ENCODE results near the gene SRP9. TPM values are rescaled to one million over a fixed set of nuclear protein-coding genes. Genes with fewer than 3 reads are reported as not detected.
A peak's percentile ranks its signal among the peaks of the same experiment; 100 is the strongest.
"Not testable (repeated sequence)": the region's sequence is repeated elsewhere in the genome, so short reads cannot be mapped to it uniquely, and the experiment has no call there.

SRP9 gene
- total RNA-seq, 4 donors from 2014 or later, result 115 to 229 (median 175) TPM

- peaks cover 0 to 4% (median 0%) of the 10 kb centered on the region in 3 donors for H3K36me3 ChIP-seq
- no peaks in the 10 kb centered on the region for H3K9me3 ChIP-seq
- no peak for DNase-seq
- H3K27ac ChIP-seq, result peak overlapping the region; percentile 86 to 96 (median 96)
- no peaks in the 10 kb centered on the region for H3K27me3 ChIP-seq
- peaks cover 61 to 83% (median 65%) of the 10 kb centered on the region in 3 donors for H3K4me1 ChIP-seq
- TF ChIP-seq, protein P1, sequence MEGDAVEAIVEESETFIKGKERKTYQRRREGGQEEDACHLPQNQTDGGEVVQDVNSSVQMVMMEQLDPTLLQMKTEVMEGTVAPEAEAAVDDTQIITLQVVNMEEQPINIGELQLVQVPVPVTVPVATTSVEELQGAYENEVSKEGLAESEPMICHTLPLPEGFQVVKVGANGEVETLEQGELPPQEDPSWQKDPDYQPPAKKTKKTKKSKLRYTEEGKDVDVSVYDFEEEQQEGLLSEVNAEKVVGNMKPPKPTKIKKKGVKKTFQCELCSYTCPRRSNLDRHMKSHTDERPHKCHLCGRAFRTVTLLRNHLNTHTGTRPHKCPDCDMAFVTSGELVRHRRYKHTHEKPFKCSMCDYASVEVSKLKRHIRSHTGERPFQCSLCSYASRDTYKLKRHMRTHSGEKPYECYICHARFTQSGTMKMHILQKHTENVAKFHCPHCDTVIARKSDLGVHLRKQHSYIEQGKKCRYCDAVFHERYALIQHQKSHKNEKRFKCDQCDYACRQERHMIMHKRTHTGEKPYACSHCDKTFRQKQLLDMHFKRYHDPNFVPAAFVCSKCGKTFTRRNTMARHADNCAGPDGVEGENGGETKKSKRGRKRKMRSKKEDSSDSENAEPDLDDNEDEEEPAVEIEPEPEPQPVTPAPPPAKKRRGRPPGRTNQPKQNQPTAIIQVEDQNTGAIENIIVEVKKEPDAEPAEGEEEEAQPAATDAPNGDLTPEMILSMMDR (IDR thresholded peaks at IDR 0.05), result no peak
- WGBS, 2 donors, result 53 to 63% methylated on average over 5 to 7 of the region's 8 CpGs
- intact Hi-C loops (cut with DNase I), result no loop called here
- H3K4me3 ChIP-seq, result peak overlapping the region in 2 of 4 donors; percentile 73 to 94
Observed at GRCh38 chr1:225812488-225813213, 35.0 kb downstream of the SRP9 start.

DNA sequence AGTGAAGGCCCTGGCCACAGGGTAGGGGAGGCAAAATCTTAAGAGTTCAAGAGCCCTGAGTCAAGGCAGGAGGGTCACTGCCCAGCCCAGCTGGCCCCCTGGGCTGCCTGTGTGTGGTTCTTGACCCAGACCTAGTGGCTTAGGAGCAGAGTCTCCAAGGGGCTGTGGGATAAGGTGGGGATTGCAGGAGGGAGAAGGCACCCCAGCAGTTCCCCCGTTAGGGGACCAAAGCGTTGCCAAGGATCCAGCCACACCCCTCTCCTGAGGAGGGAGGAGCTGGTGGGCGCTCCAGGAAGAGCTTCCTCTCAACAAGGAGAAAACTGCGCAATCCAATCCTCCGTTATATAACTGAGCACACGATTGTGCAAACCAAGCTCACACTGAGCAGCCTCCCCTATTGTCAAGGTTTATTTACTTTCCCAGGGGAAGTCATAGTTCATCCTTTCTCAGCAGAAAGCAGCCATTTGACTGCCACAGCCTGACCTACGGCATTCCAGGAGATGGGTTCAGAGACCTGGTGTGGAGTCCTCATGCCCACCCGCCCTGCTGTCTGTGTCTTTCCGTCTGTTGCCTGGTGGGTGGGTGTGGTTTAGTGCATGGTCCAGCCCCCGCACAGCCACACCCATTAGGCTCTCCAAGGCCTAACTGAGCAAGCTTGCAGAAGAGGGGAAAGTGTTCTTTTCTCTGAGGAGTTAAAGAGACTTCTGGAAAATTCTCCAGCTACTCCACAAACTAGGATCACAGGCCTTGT lies 35.8 kb downstream of the SRP9 start:
- peak in 1 of 4 donors; percentile 35 for TF ChIP-seq POLR2A (IDR thresholded peaks at IDR 0.05)
- TF ChIP-seq, protein P1 (IDR thresholded peaks at IDR 0.05), result no peak
- Histone ChIP-seq H3K4me3 (peak overlapping the region in 2 of 4 donors; percentile 14 to 42), H3K9me3 (no peaks in the 10 kb centered on the region), H3K27me3 (no peaks in the 10 kb centered on the region), H3K27ac (peak overlapping the region; percentile 86 to 96 (median 96)), H3K4me1 (peaks cover 69 to 91% (median 72%) of the 10 kb centered on the region in 3 donors), H3K36me3 (peaks cover 0 to 4% (median 0%) of the 10 kb centered on the region in 3 donors)
- intact Hi-C loops (cut with DNase I), result no loop called here
- WGBS, 2 donors, result 7 to 31% methylated on average over 5 to 9 of the region's 10 CpGs
- no peak for DNase-seq

DNA sequence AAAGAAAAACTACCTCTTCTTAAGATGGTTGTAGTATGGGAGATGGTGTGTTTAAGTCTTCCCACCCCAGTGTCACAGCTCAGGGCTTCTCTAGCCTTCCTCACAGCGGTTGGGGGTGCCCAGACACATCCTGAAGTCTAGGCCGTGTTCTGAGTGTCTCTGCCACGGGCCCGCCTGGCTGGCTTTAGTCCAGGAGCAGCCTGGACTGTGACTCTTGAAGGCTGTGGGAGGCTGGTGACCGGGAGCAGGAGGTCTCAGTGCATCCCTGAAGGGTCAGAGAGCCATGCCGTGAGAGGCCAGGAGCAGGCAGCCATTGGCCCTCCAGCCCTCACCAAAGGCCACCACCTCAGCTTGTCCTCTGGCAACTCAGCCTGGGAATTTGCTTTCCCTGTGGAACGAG lies 36.8 kb downstream of the SRP9 start:
- peaks cover 0 to 4% (median 0%) of the 10 kb centered on the region in 3 donors for H3K36me3 ChIP-seq
- no peaks in the 10 kb centered on the region for H3K27me3 ChIP-seq
- TF ChIP-seq POLR2A (IDR thresholded peaks at IDR 0.05), result no peak
- TF ChIP-seq, protein P1 (IDR thresholded peaks at IDR 0.05), result no peak
- intact Hi-C loops (cut with DNase I), result no loop called here
- H3K4me3 ChIP-seq, result no peak overlapping the region
- H3K27ac ChIP-seq, result peak overlapping the region; percentile 86 to 96 (median 96)
- 54 to 67% methylated on average over 3 to 5 of the region's 7 CpGs for WGBS, 2 donors
- peaks cover 71 to 94% (median 78%) of the 10 kb centered on the region in 3 donors for H3K4me1 ChIP-seq
- no peaks in the 10 kb centered on the region for H3K9me3 ChIP-seq
- no peak for DNase-seq

DNA sequence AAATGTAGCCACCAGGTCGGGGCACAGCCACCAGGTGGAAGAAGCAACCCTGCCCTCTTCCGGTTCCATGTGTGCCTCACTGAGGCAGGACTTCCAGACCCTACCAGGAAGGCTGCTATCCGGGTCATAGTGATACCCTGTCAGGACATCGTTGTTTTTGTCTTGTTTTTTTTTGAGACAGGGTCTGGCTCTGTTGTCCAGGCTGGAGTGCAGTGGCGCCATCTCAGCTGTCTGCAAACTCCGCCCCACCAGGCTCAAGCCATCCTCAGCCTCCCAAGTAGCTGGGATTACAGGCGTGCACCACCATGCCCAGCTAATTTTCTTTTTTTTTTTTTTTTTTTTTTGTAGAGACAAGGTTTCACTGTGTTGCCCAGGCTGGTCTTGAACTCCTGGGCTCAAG lies 37.5 kb downstream of the SRP9 start:
- intact Hi-C loops (cut with DNase I); H3K9me3 ChIP-seq; H3K4me3 ChIP-seq; DNase-seq; H3K27me3 ChIP-seq; H3K36me3 ChIP-seq: not testable (repeated sequence)
- WGBS, 2 donors, result 0 to 91% methylated on average over 1 to 5 of the region's 7 CpGs
- Histone ChIP-seq H3K27ac (peak overlapping the region; percentile 86 to 96 (median 96)), H3K4me1 (peaks cover 71 to 97% (median 81%) of the 10 kb centered on the region in 3 donors)

DNA sequence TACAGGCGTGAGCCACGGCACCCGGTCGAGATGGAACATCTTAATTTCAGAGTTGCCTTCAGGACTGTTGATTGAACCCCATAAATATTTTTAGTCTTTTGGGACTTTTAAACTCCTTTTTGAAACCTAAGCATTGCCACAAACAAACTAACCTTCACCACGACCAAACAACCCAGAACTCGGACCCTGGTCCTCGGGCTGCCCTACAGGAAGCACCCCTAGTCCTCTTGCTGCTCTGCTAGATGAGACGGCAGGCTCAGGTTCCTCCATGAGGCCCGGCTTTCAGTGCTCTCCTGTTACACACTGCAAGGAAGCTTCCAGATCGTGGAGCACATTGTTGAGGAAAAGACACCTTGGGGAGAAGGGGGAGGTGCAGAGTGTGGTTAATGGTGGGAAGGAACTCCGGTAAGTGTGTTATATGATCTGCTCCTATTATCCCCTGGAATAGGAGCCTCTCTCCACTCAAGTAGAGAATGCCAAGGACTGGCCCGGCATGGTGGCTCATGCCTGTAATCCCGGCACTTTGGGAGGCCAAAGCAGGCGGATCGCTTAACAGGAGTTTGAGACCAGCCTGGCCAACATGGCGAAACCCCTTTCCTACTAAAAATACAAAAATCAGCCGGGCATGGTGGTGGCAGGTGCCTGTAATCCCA lies 38.0 kb downstream of the SRP9 start:
- intact Hi-C loops (cut with DNase I), result no loop called here
- TF ChIP-seq, protein P1 (IDR thresholded peaks at IDR 0.05), result no peak
- no peak for TF ChIP-seq POLR2A (IDR thresholded peaks at IDR 0.05)
- H3K27me3 ChIP-seq, result no peaks in the 10 kb centered on the region
- peak overlapping the region; percentile 48 to 96 (median 90) for H3K27ac ChIP-seq
- WGBS, 2 donors, result 92% methylated on average over 10 to 14 of the region's 17 CpGs
- no peak for DNase-seq
- no peak overlapping the region for H3K4me3 ChIP-seq
- peaks cover 71 to 98% (median 86%) of the 10 kb centered on the region in 3 donors for H3K4me1 ChIP-seq
- peaks cover 0 to 4% (median 0%) of the 10 kb centered on the region in 3 donors for H3K36me3 ChIP-seq
- no peaks in the 10 kb centered on the region for H3K9me3 ChIP-seq
